ENCODE results near the gene ARIH1. TPM values are rescaled to one million over a fixed set of nuclear protein-coding genes. Genes with fewer than 3 reads are reported as not detected.

ARIH1 gene
- total and polyA plus RNA-seq, 2 donors (not counting 1 experiment from before 2014, with no cell fraction given) = 27.9 to 199 TPM

GRCh38 chr15:72516777-72517176, 42.6 kb downstream of the ARIH1 start:
- H3K27me3 Mint-ChIP-seq = no peaks in the 10 kb centered on the region
- intact Hi-C loops (cut with micrococcal nuclease) = no loop called here
- peaks cover 3% of the 10 kb centered on the region for H3K9me3 Mint-ChIP-seq (ENCODE audit: insufficient read depth)
- peaks cover 77% of the 10 kb centered on the region for H4K20me1 ChIP-seq (ENCODE audit: control insufficient read depth, insufficient read depth, low read length, poor library complexity, severe bottlenecking)
- peaks cover 90% of the 10 kb centered on the region for H3K79me2 ChIP-seq (ENCODE audit: control insufficient read depth, insufficient read depth, low read length)
- peaks cover 5 to 9% of the 10 kb centered on the region in 2 experiments for H3K36me3 ChIP-seq (replicated peaks in 1 of 2; ENCODE audit: control extremely low read depth in 1 of 2, control insufficient read depth in 1 of 2, extremely low read depth in 1 of 2, insufficient read depth in 2 of 2, low read length in 1 of 2)
- DNase-seq (no peak), ATAC-seq (ENCODE audit: low read depth) (no peak)
- H3K4me3 ChIP-seq (ENCODE audit: control extremely low read depth in 1 of 5, extremely low read depth in 1 of 5, insufficient read depth in 1 of 5, low read depth in 2 of 5, low read length in 4 of 5) = no peak overlapping the region
- ChIA-PET CTCF (no interaction called here), POLR2A (interaction anchor here (0.5 kb wide), 1 partner anchor 17 kb away, joined by 4 read pairs; no protein-coding TSS in a partner anchor)
- no peak overlapping the region for H3K4me2 ChIP-seq (replicated peaks; ENCODE audit: low read depth, low read length, poor library complexity, severe bottlenecking)
- TF ChIP-seq EZH2 (IDR thresholded peaks at IDR 0.05; ENCODE audit: borderline replicate concordance, insufficient read depth, low read depth, low read length, poor library complexity, severe bottlenecking) (no peak), CTCF (IDR thresholded peaks at IDR 0.05) (no peak)
- no peak overlapping the region for H3K4me3 Mint-ChIP-seq
- peaks cover 0 to 5% of the 10 kb centered on the region in 2 donors for H3K4me1 ChIP-seq (ENCODE audit: control insufficient read depth in 2 of 2, insufficient read depth in 2 of 2, low read length in 2 of 2)
- no peak overlapping the region for H3K9ac ChIP-seq (ENCODE audit: low read length)
- 50% methylated on average over 1 of the region's 2 CpGs for whole genome bisulfite sequencing (ENCODE audit: insufficient coverage)
- peaks cover 2 to 6% (median 2%) of the 10 kb centered on the region in 3 donors for H3K9me3 ChIP-seq (ENCODE audit: control extremely low read depth in 1 of 3, control insufficient read depth in 2 of 3, insufficient read depth in 1 of 3, low read length in 2 of 3)
- no peak overlapping the region for H3K27ac ChIP-seq (ENCODE audit: low read length in 2 of 2)
- H3K27ac Mint-ChIP-seq = no peak overlapping the region
- no peaks in the 10 kb centered on the region for H3K27me3 ChIP-seq (replicated peaks in 1 of 4; ENCODE audit: control extremely low read depth in 1 of 4, control insufficient read depth in 3 of 4, insufficient read depth in 4 of 4, low read length in 3 of 4)
- no peak overlapping the region for H2AFZ ChIP-seq (ENCODE audit: insufficient read depth, low read depth, low read length, poor library complexity, severe bottlenecking)
- H3K4me1 Mint-ChIP-seq = peaks cover 31% of the 10 kb centered on the region

- TF ChIP-seq CTCF (IDR thresholded peaks at IDR 0.05) (no peak), EZH2 (IDR thresholded peaks at IDR 0.05; ENCODE audit: borderline replicate concordance, insufficient read depth, low read depth, low read length, poor library complexity, severe bottlenecking) (no peak)
- intact Hi-C loops (cut with micrococcal nuclease) = no loop called here
- Mint-ChIP-seq H3K4me1 (peaks cover 8% of the 10 kb centered on the region), H3K27ac (no peak overlapping the region), H3K9me3 (ENCODE audit: insufficient read depth) (no peaks in the 10 kb centered on the region), H3K4me3 (no peak overlapping the region), H3K27me3 (no peaks in the 10 kb centered on the region)
- Histone ChIP-seq H3K79me2 (ENCODE audit: control insufficient read depth, insufficient read depth, low read length) (peaks cover 85% of the 10 kb centered on the region), H3K4me3 (ENCODE audit: control extremely low read depth in 1 of 5, extremely low read depth in 1 of 5, insufficient read depth in 1 of 5, low read depth in 2 of 5, low read length in 4 of 5) (no peak overlapping the region), H2AFZ (ENCODE audit: insufficient read depth, low read depth, low read length, poor library complexity, severe bottlenecking) (no peak overlapping the region), H3K9me3 (ENCODE audit: control extremely low read depth in 1 of 3, control insufficient read depth in 2 of 3, insufficient read depth in 1 of 3, low read length in 2 of 3) (peaks cover 0 to 2% (median 1%) of the 10 kb centered on the region in 3 donors), H3K27ac (ENCODE audit: low read length in 2 of 2) (no peak overlapping the region), H3K27me3 (replicated peaks in 1 of 4; ENCODE audit: control extremely low read depth in 1 of 4, control insufficient read depth in 3 of 4, insufficient read depth in 4 of 4, low read length in 3 of 4) (no peaks in the 10 kb centered on the region), H3K4me1 (ENCODE audit: control insufficient read depth in 2 of 2, insufficient read depth in 2 of 2, low read length in 2 of 2) (peaks cover 0 to under 1% of the 10 kb centered on the region in 2 donors), H4K20me1 (ENCODE audit: control insufficient read depth, insufficient read depth, low read length, poor library complexity, severe bottlenecking) (peaks cover 62% of the 10 kb centered on the region), H3K9ac (ENCODE audit: low read length) (no peak overlapping the region), H3K36me3 (replicated peaks in 1 of 2; ENCODE audit: control extremely low read depth in 1 of 2, control insufficient read depth in 1 of 2, extremely low read depth in 1 of 2, insufficient read depth in 2 of 2, low read length in 1 of 2) (peaks cover 5 to 7% of the 10 kb centered on the region in 2 experiments), H3K4me2 (replicated peaks; ENCODE audit: low read depth, low read length, poor library complexity, severe bottlenecking) (no peak overlapping the region)
- POLR2A ChIA-PET = no interaction called here
- ATAC-seq (ENCODE audit: low read depth) (no peak), DNase-seq (no peak)
- WGBS (ENCODE audit: insufficient coverage) = no CpG with 5 or more reads among the region's 1 CpG
- CTCF ChIA-PET = no interaction called here
Observed at GRCh38 chr15:72521682-72522081, 47.6 kb downstream of the ARIH1 start.

Measured in B cell (primary cell).